GM12878 (cell line): ENCODE data around the gene MEGF9. TPM values are rescaled to one million over a fixed set of nuclear protein-coding genes. Genes with fewer than 3 reads are reported as not detected.

ENCODE experiments used
- ATAC-seq: fragments of 200-7000 bp; cut with Tn5 transposase; 3 replicates; pipeline ENCODE4 v1.9.1; 2020; ENCODE audit warnings: mild to moderate bottlenecking, moderate library complexity
- BruUV-seq: library from RNA; stranded (reverse); fragments of 400-500 nt; replicated peaks from 2 replicates; lab custom pipeline; 2021; lab: Mats Ljungman, UMichigan
- CTCF ChIA-PET: fragments of 300-600 bp; sonication (Branson Sonifier 250); formaldehyde crosslinking; extraction: SDS; loops from one replicate; lab custom pipeline; 2021; ENCODE audit warnings: inconsistent platforms; lab: Yijun Ruan, JAX
- POLR2A ChIA-PET: fragments of 350-600 bp; formaldehyde crosslinking; extraction: SDS; loops from one replicate; lab custom pipeline; 2021; ENCODE audit warnings: inconsistent platforms; lab: Charles Lee
- RAD21 ChIA-PET: fragments of 300-600 bp; sonication (Branson Sonifier 250); formaldehyde crosslinking; loops from one replicate; lab custom pipeline; 2023; ENCODE audit warnings: antibody characterized with exemption; ENCODE audit not compliant: unreplicated experiment; lab: Charles Lee
- SMC1A ChIA-PET: fragments of 300-600 bp; sonication (Branson Sonifier 250); formaldehyde crosslinking; loops from one replicate; lab custom pipeline; 2023; ENCODE audit not compliant: unreplicated experiment, uncharacterized antibody; lab: Charles Lee
- DNase-seq: peaks from one replicate; pipeline ENCODE4 v3.0.0-alpha.2; 2011; ENCODE audit warnings: low read depth, low spot score
- FAIRE-seq: peaks from 3 replicates; lab custom pipeline; 2011; peaks lifted over from hg19 to GRCh38; lab: Jason Lieb, UNC
- H2AFZ ChIP-seq: 2 replicates; pipeline ENCODE4 v1.6.0; 2011; ENCODE audit warnings: low read depth, low read length, control low read depth; ENCODE audit not compliant: control insufficient read depth
- H3K27ac ChIP-seq: 2 replicates; pipeline ENCODE4 v1.5.1; 2011; ENCODE audit warnings: control low read depth; ENCODE audit not compliant: control insufficient read depth, insufficient read depth
- H3K27me3 ChIP-seq, 2 experiments: replicated peaks in 1 of 2; 2 replicates each; pipeline versions ENCODE4 v1.6.0 to v1.6.1; 2011; ENCODE audit warnings: low read length in 1 of 2; ENCODE audit not compliant: control insufficient read depth in 2 of 2, insufficient read depth in 2 of 2
- H3K36me3 ChIP-seq, 2 experiments: 2 replicates each; pipeline ENCODE4 v1.5.1; 2011; ENCODE audit warnings: low read length in 1 of 2; ENCODE audit not compliant: control insufficient read depth in 2 of 2, insufficient read depth in 2 of 2
- H3K4me1 ChIP-seq: 2 replicates; pipeline ENCODE4 v1.6.1; 2011; ENCODE audit warnings: mild to moderate bottlenecking, low read length, moderate library complexity, mixed read lengths; ENCODE audit not compliant: control insufficient read depth, insufficient read depth
- H3K4me2 ChIP-seq: 2 replicates; pipeline ENCODE4 v1.6.0; 2011; ENCODE audit warnings: control low read depth; ENCODE audit not compliant: control insufficient read depth, insufficient read depth
- H3K4me3 ChIP-seq: fragments of 200-600 bp; sonication (generic); 2 replicates; pipeline ENCODE4 v1.5.1; 2016
- H3K79me2 ChIP-seq: 2 replicates; pipeline ENCODE4 v1.6.0; 2011; ENCODE audit warnings: low read length; ENCODE audit not compliant: control insufficient read depth, insufficient read depth
- H3K9ac ChIP-seq: 2 replicates; pipeline ENCODE4 v1.8.0; 2011; ENCODE audit warnings: low read length, control low read depth, mixed read lengths; ENCODE audit not compliant: control insufficient read depth, insufficient read depth
- H3K9me3 ChIP-seq: replicated peaks from 3 replicates; pipeline ENCODE4 v1.5.1; 2011; ENCODE audit warnings: mild to moderate bottlenecking, low read length; ENCODE audit not compliant: control insufficient read depth, insufficient read depth
- H4K20me1 ChIP-seq: 2 replicates; pipeline ENCODE4 v1.6.0; 2011; ENCODE audit not compliant: control insufficient read depth, insufficient read depth
- BACH1 ChIP-seq: fragments of 450-650 bp; IDR thresholded peaks from 2 replicates; pipeline ENCODE4 v1.6.1; 2017; ENCODE audit warnings: mild to moderate bottlenecking, borderline replicate concordance
- BRCA1 ChIP-seq: IDR thresholded peaks from 2 replicates; pipeline ENCODE4 v1.6.1; 2011; ENCODE audit warnings: low read depth, low read length, improper control_type of control experiment
- E2F8 ChIP-seq: fragments of 450-650 bp; IDR thresholded peaks from 2 replicates; pipeline ENCODE4 v1.6.1; 2018; ENCODE audit warnings: mild to moderate bottlenecking, low read depth, moderate library complexity; ENCODE audit not compliant: partially characterized antibody
- FOXK2 ChIP-seq: fragments of 450-650 bp; IDR thresholded peaks from 2 replicates; pipeline ENCODE4 v1.6.1; 2017; ENCODE audit warnings: mild to moderate bottlenecking, moderate library complexity
- IRF5 ChIP-seq: fragments of 450-650 bp; IDR thresholded peaks from 2 replicates; pipeline ENCODE4 v1.6.1; 2017; ENCODE audit warnings: borderline replicate concordance
- MEF2B ChIP-seq: fragments of 450-650 bp; IDR thresholded peaks from 2 replicates; pipeline ENCODE4 v1.6.1; 2018; ENCODE audit warnings: mild to moderate bottlenecking, moderate library complexity; ENCODE audit not compliant: partially characterized antibody, poor library complexity, severe bottlenecking
- POU2F2 ChIP-seq: IDR thresholded peaks from 3 replicates; pipeline ENCODE4 v1.6.1; 2011; ENCODE audit warnings: low read depth, mild to moderate bottlenecking, low read length, borderline replicate concordance
- RAD21 ChIP-seq: IDR thresholded peaks from 2 replicates; pipeline ENCODE4 v1.6.1; 2011; ENCODE audit warnings: mild to moderate bottlenecking, low read depth, low read length, moderate library complexity; ENCODE audit not compliant: insufficient read depth
- TCF3 ChIP-seq: IDR thresholded peaks from 2 replicates; pipeline ENCODE4 v1.6.1; 2012; ENCODE audit warnings: low read depth, mild to moderate bottlenecking, low read length, borderline replicate concordance; ENCODE audit not compliant: insufficient read depth
- USF1 ChIP-seq: IDR thresholded peaks from 2 replicates; pipeline ENCODE4 v1.6.1; 2011; ENCODE audit warnings: borderline replicate concordance, low read depth, mild to moderate bottlenecking, moderate library complexity, mixed read lengths, low read length; ENCODE audit not compliant: insufficient read depth; ENCODE audit errors: extremely low read length
- ZBED1 ChIP-seq: IDR thresholded peaks from 2 replicates; pipeline ENCODE4 v1.6.1; 2016; ENCODE audit warnings: borderline replicate concordance
- ZNF274 ChIP-seq: IDR thresholded peaks from one replicate; pipeline ENCODE4 v1.8.0; 2011; ENCODE audit not compliant: insufficient read length, insufficient read depth
- ZNF592 ChIP-seq: fragments of 450-650 bp; IDR thresholded peaks from 2 replicates; pipeline ENCODE4 v1.6.1; 2017; ENCODE audit warnings: mild to moderate bottlenecking, moderate library complexity
- ZZZ3 ChIP-seq: IDR thresholded peaks from 2 replicates; pipeline ENCODE4 v1.6.1; 2011; ENCODE audit warnings: low read depth; ENCODE audit not compliant: control insufficient read depth, insufficient read length
- WGBS: methylation state at CpG from one replicate; pipeline ENCODE4 v1.1.6; 2016; ENCODE audit warnings: low lambda C conversion rate; ENCODE audit not compliant: insufficient replicate concordance, insufficient coverage; ENCODE audit errors: missing lambda C conversion rate; 5-methylcytosine and 5-hydroxymethylcytosine counted together
- in situ Hi-C: fragments of 300-500 bp; cut with MboI; formaldehyde crosslinking; loops from 9 replicates; pipeline ENCODE4 v1.14.3; 2018; ENCODE audit warnings: mixed read lengths
- intact Hi-C: fragments of 100-400 bp; cut with micrococcal nuclease; formaldehyde crosslinking; loops from one replicate; pipeline ENCODE4 v1.14.2; 2022; ENCODE audit not compliant: unreplicated experiment
- polyA plus RNA-seq, 11 experiments: library from polyadenylated mRNA; depleted of rRNA in 4 of 11; unstranded in 6 of 11; stranded (reverse) in 5 of 11; fragments of >200 nt; fragmentation: Nextera tagmentation in 4 of 11; fragmentation: Illumina TruSeq in 1 of 11; extraction: Ambion mirVana in 4 of 11; extraction: Trizol in 1 of 11; gene quantifications; 1 replicate in 1 of 11; 2 replicates in 10 of 11; pipeline versions ENCODE4 v1.2.1 to v1.2.3, GENCODE V29; 2011 to 2016; ENCODE audit warnings: inconsistent platforms in 2 of 11, missing spikeins in 2 of 11, low read depth in 1 of 11
- total RNA-seq, 4 experiments: library from RNA; depleted of rRNA in 3 of 4; stranded (reverse); fragments of >200 nt in 3 of 4; fragmentation: Illumina TruSeq in 1 of 4; extraction: Trizol in 1 of 4; gene quantifications; 2 replicates each; pipeline versions ENCODE4 v1.2.1 to v1.2.3, GENCODE V29; 2013 to 2021

The MEGF9 gene
- total and polyA plus RNA-seq, 10 of the 15 experiments (the other 5 are each of a cell fraction or from before 2014, with no cell fraction given) = 0.71 to 5.1 (median 2.6) TPM

GRCh38 chr9:120717176-120717575, 2.9 kb upstream of the MEGF9 start:
- Histone ChIP-seq H3K9me3 (no peaks in the 10 kb centered on the region; the same call in 2 of the 3 replicates), H3K36me3 (no peaks in the 10 kb centered on the region), H4K20me1 (no peaks in the 10 kb centered on the region), H3K27ac (no peak overlapping the region), H3K4me3 (no peak overlapping the region), H3K9ac (no peak overlapping the region), H3K4me1 (peaks cover 15% of the 10 kb centered on the region), H3K4me2 (no peak overlapping the region), H3K27me3 (no peaks in the 10 kb centered on the region; a peak in 1 of 4 replicates), H3K79me2 (no peaks in the 10 kb centered on the region), H2AFZ (no peak overlapping the region)
- in situ Hi-C loops = no loop called here
- intact Hi-C loops = no loop called here
- ChIA-PET CTCF (no interaction called here), RAD21 (no interaction called here), SMC1A (interaction anchor here (0.8 to 1.2 kb wide), 2 partner anchors 9 to 622 kb away, joined by 3 read pairs; no protein-coding TSS in a partner anchor), POLR2A (interaction anchor here (0.6 to 0.7 kb wide), 2 partner anchors 91 to 486 kb away, joined by 4 read pairs; no protein-coding TSS in a partner anchor)
- DNase-seq = no peak
- FAIRE-seq = no peak
- ATAC-seq = no peak
- 76% methylated on average over 2 of the region's 2 CpGs for WGBS
- BruUV-seq = no TSS peak
- TF ChIP-seq ZZZ3 (no peak), POU2F2 (no peak), BRCA1 (no peak), USF1 (no peak), IRF5 (no peak), E2F8 (no peak), MEF2B (no peak), BACH1 (no peak), TCF3 (no peak), RAD21 (no peak), ZNF274 (no peak), ZBED1 (no peak), FOXK2 (no peak), ZNF592 (no peak)
